ENCODE measurements around the gene DERL3.

- TF ChIP-seq EZH2 (IDR thresholded peaks at IDR 0.05; ENCODE audit: borderline replicate concordance, low read length), result no peak
- peak; percentile 90 for TF ChIP-seq CTCF (IDR thresholded peaks at IDR 0.05; ENCODE audit: low read length)
Observed at GRCh38 chr22:23849009-23850006, 10.5 kb upstream of the DERL3 start.
